GM19193 (cell line): ENCODE data around the gene ZNF513.

ENCODE experiments used
- POLR2A ChIP-seq: IDR thresholded peaks from 4 replicates; pipeline ENCODE4 v1.6.1; 2011; ENCODE audit not compliant: insufficient read depth, insufficient read length; ENCODE audit errors: extremely low read depth

ZNF513 gene

GRCh38 chr2:27407798-27408491, 27.4 kb upstream of the ZNF513 start:
- no peak for TF ChIP-seq POLR2A

- TF ChIP-seq POLR2A: no peak
These were observed 20.0 kb upstream of the ZNF513 start for GRCh38 chr2:27400348-27401135.

DNA sequence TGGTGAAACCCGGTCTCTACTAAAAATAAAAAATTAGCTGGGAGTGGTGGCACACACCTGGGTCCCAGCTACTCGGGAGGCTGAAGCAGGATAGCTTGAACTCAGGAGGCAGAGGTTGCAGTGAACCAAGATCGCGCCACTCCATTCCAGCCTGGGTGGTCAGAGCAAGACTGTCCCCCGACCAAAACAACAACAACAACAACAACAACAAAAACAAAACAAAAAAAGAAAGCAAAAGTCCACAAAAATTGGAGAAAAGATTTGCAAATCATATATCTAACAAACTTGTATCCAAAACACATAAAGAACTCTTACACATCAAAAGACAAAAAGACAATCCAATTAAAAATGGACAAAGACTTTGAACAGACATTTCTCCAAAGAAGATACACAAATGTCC, 18.4 kb upstream of the ZNF513 start:
- no peak for TF ChIP-seq POLR2A

DNA sequence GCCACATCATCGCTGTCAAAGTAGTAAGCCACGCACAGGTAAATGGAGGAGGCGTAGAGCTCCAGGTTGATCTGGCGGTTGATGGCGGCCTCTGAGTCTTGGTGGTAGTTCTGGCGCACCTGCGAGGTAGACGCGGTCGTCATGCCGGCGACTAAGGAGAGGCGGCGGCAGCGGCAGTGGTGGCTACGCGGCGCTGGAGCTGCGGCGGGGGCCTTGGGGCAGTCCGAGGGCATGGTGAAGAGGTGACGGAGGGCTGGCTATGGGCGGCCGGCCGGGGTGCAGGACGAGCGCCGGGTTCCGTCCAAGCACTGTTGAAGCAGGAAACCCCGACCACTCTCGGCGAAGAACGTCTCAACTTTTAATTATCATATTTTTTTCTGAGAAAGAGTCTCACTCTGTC, 12.7 kb upstream of the ZNF513 start:
- no peak for TF ChIP-seq POLR2A

- TF ChIP-seq POLR2A: no peak
These were observed 10.5 kb upstream of the ZNF513 start for GRCh38 chr2:27390822-27391679.

- TF ChIP-seq POLR2A: no peak
These were observed 1.1 kb upstream of the ZNF513 start for GRCh38 chr2:27381577-27382181.

GRCh38 chr2:27379836-27380625, 503 bp downstream of the ZNF513 start:
- TF ChIP-seq POLR2A: no peak

GRCh38 chr2:27379383-27379835, 1.1 kb downstream of the ZNF513 start:
- TF ChIP-seq POLR2A: no peak

- TF ChIP-seq POLR2A: no peak
These were observed 1.7 kb downstream of the ZNF513 start for GRCh38 chr2:27378809-27379290.

DNA sequence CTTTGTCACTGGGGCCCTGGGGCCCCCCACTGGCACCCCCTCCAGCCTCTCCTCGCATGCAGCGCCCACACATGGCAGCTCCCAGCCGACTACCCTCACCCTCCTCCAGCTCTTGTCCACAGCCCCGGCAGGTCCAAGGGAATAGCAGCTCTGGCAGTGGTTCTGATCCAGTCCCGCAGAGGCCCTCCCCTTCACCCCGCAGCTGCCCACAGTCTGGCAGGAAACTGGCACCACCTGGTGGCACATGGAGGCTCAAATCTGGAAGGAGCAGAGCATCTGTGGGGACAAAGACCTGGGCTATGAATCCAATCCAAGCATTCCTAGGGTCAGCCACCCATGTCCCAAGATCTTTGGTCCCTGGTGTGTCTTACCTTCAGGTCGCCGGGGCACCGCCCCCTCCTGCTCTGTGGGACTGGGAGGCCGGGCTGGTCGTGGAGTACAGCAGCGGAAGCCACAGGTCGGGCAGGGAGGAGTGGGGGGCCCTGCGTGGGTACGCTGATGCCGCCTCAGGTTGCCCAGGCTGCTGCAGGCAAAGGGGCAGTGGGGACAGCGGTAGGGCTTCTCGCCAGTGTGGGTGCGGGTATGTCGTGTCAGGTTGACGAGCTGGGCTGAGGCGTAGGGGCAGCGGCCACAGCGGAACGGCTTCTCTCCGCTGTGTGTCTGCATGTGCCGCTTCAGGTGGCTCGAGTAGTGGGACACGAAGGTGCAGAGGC, 2.3 kb downstream of the ZNF513 start:
- TF ChIP-seq POLR2A: peak; percentile 3

DNA sequence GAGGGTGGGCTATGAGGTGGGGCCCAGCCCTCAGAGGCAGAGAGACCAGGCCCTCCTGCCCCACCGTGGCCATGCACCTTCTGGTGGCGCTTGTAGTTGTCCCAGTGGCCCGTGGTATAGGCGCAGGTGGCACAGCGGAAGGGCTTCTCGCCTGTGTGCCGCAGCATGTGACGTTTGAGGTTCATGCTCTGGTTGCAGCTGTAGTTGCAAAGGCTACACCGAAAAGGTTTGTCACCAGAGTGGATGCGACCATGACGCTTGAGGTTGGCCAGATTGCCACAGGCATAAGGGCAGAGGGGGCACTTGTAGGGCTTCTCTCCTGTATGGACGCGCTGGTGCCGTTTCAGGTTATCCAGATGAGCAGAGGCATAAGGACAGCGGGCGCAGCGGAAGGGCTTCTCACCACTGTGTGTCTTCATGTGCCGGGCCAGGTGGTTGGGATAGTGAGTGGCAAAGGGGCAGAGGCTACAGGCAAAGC, 2.9 kb downstream of the ZNF513 start:
- TF ChIP-seq POLR2A: peak; percentile 33

DNA sequence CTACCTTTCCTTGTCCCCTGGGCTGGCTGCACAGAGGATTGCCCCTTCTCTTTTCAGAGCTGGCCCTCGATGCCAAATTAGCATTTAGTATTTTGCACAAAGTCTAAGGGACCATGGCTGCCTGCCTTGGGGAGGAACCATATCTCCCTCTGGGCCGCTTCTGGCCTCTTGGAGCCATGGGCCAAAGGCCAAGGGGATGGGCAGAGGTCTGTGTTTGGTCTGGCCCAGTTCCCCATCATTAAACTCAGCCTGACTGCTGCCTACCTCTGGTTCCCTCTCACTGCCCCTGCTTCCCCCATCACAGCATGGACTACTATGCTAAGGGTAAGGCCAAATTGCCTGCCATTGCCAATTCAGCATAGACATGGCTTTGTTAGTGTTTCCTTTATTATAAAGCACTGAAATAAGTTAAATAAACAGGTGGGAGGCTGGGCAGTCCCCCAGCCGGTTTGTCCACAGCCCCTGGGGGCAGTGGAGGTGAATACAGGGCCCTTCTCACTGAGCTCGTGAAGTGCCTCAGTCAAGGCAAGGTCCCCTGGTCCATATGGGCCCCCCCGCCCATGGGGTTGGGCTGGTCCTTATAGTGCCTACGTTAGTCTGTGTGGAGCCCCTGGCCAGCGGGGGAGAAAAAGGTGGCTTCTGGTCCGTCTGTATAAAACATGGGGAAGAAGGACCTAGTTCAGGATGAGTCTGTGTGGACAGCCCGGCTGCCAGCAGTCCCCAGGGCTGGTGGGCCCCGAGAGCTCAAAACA, 3.5 kb downstream of the ZNF513 start:
- no peak for TF ChIP-seq POLR2A
